C4-2B (cell line): ENCODE results near the gene CASZ1.

Experiments
- ZFX ChIP-seq: fragments of 450-650 bp; IDR thresholded peaks from 2 replicates; pipeline ENCODE4 v1.6.1; 2017
- TF ChIP-seq, protein P1 (sequence below): fragments of 450-650 bp; conservative IDR thresholded peaks from 2 replicates; pipeline ENCODE4 v1.5.1; 2017; ENCODE audit warnings: mild to moderate bottlenecking

DNA sequence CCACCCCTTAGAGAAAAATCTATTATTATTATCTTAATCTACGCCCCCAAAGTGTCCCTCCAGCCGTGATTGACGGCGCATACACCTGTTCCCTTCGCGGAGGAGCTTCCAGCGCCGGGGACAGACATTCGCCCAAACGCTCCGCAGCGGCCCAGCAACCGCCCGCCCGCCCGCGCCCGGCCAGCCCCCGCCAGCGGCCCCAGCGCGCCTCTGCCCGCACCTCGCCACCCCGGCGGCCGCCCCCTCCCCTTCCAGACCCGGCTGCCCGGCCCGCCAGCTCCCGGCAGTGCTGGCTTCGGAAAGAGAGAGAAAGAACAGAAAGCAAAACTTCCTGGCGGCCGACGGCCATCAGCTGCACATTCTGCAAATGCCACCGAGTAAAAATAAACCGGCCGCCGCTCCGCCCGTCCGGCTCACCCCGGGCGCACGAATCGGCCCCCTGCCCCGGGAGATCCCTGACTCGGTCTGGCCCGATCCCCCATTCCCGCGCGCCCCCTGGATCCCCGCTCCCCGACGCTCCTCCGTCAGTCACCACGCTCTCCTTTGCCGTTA lies 1.6 kb downstream of the CASZ1 start:
- TF ChIP-seq, protein P1, sequence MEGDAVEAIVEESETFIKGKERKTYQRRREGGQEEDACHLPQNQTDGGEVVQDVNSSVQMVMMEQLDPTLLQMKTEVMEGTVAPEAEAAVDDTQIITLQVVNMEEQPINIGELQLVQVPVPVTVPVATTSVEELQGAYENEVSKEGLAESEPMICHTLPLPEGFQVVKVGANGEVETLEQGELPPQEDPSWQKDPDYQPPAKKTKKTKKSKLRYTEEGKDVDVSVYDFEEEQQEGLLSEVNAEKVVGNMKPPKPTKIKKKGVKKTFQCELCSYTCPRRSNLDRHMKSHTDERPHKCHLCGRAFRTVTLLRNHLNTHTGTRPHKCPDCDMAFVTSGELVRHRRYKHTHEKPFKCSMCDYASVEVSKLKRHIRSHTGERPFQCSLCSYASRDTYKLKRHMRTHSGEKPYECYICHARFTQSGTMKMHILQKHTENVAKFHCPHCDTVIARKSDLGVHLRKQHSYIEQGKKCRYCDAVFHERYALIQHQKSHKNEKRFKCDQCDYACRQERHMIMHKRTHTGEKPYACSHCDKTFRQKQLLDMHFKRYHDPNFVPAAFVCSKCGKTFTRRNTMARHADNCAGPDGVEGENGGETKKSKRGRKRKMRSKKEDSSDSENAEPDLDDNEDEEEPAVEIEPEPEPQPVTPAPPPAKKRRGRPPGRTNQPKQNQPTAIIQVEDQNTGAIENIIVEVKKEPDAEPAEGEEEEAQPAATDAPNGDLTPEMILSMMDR: no peak
- no peak for TF ChIP-seq ZFX
